Omental fat pad (tissue), 4 donors: ENCODE data around the gene ARHGEF33. TPM values are rescaled to one million over a fixed set of nuclear protein-coding genes. Genes with fewer than 3 reads are reported as not detected.

Experiments used
- ATAC-seq: fragments of 150-250 bp; one replicate; pipeline ENCODE4 v1.9.1; 2016; ENCODE audit warnings: mild to moderate bottlenecking, moderate library complexity; ENCODE audit not compliant: low FRiP score
- DNase-seq: peaks from one replicate; pipeline ENCODE4 v3.0.0-alpha.2; 2019; ENCODE audit warnings: low spot score
- total RNA-seq, 4 donors: library from RNA; depleted of rRNA; stranded (reverse); fragments of >200 nt; gene quantifications; one replicate each; pipeline ENCODE4 v1.1.0, GENCODE V29; 2016
- TF ChIP-seq, protein P1 (sequence below), 3 donors: fragments of 450-650 bp; IDR thresholded peaks; one replicate each; pipeline ENCODE4 v1.5.1; 2016 to 2017; ENCODE audit warnings: antibody characterized with exemption in 3 of 3, mild to moderate bottlenecking in 3 of 3, moderate library complexity in 2 of 3

The ARHGEF33 gene
- total RNA-seq, 4 donors from 2014 or later, result 0.31 to 1.6 (median 0.95) TPM

- TF ChIP-seq, protein P1, sequence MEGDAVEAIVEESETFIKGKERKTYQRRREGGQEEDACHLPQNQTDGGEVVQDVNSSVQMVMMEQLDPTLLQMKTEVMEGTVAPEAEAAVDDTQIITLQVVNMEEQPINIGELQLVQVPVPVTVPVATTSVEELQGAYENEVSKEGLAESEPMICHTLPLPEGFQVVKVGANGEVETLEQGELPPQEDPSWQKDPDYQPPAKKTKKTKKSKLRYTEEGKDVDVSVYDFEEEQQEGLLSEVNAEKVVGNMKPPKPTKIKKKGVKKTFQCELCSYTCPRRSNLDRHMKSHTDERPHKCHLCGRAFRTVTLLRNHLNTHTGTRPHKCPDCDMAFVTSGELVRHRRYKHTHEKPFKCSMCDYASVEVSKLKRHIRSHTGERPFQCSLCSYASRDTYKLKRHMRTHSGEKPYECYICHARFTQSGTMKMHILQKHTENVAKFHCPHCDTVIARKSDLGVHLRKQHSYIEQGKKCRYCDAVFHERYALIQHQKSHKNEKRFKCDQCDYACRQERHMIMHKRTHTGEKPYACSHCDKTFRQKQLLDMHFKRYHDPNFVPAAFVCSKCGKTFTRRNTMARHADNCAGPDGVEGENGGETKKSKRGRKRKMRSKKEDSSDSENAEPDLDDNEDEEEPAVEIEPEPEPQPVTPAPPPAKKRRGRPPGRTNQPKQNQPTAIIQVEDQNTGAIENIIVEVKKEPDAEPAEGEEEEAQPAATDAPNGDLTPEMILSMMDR (IDR thresholded peaks at IDR 0.05), result no peak
- no peak for DNase-seq
These were observed 89.2 kb downstream of the ARHGEF33 start for GRCh38 chr2:38978908-38979307.

DNA sequence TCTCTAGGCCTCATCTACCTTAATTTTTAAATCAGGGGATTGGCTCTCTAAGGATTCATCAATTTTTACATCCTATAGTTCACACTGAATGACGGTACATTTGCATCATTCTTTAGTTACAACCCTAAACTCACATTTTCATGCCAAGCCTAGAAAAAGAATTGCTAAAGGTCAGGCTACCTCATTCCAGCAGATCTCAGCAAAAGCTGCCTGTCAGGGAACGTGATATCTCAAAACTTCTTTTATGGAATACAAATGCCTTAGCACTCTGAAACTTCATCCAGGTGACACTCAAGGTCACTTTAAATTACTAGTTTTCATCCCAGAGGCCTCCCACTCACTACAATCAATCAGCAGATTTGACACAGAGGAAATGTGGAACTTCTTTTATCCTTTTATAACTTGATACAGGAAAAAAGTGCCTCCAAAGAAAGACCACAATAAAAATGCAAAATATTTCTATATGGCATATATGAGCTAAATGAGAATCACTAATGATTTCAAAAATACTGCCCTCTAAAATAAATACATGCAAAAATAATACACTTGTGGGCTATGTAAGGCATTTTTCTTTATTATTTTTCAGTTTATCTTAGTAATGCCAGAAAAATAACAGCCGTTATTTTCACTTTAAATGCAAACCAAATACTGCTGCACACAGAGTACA lies 91.5 kb downstream of the ARHGEF33 start:
- DNase-seq (no peak), ATAC-seq (no peak)
- TF ChIP-seq, protein P1 (IDR thresholded peaks at IDR 0.05), result no peak

More at GRCh38 chr2:38978908-38979307, 89.2 kb downstream of the ARHGEF33 start:
- ATAC-seq, result no peak

- TF ChIP-seq, protein P1 (IDR thresholded peaks at IDR 0.05), result no peak
These were observed 92.1 kb downstream of the ARHGEF33 start for GRCh38 chr2:38981670-38982357.

GRCh38 chr2:38982498-38982897 lies 92.8 kb downstream of the ARHGEF33 start:
- TF ChIP-seq, protein P1 (IDR thresholded peaks at IDR 0.05), result no peak
- ATAC-seq (no peak), DNase-seq (no peak)

More at GRCh38 chr2:38981670-38982357, 92.1 kb downstream of the ARHGEF33 start:
- DNase-seq (no peak), ATAC-seq (no peak)

GRCh38 chr2:38988716-38989115 lies 99.0 kb downstream of the ARHGEF33 start:
- no peak for ATAC-seq
- no peak for DNase-seq
- TF ChIP-seq, protein P1 (IDR thresholded peaks at IDR 0.05), result no peak

- no peak for ATAC-seq
- TF ChIP-seq, protein P1 (IDR thresholded peaks at IDR 0.05), result no peak
- no peak for DNase-seq
These were observed 102.2 kb downstream of the ARHGEF33 start for GRCh38 chr2:38991899-38992298.

- ATAC-seq, result peak; percentile 91
- TF ChIP-seq, protein P1 (IDR thresholded peaks at IDR 0.05), result no peak
- DNase-seq, result no peak
These were observed 108.1 kb downstream of the ARHGEF33 start for GRCh38 chr2:38997781-38998180.
